ENCODE data around the gene CLEC5A.

- no peak for TF ChIP-seq CTCF (IDR thresholded peaks at IDR 0.05)
- TF ChIP-seq POLR2A (IDR thresholded peaks at IDR 0.05) = no peak
These were observed 40.5 kb downstream of the CLEC5A start for GRCh38 chr7:141906285-141906684.
